Fibroblast of skin of scalp (primary cell): Measurements from ENCODE around the gene FMOD.
"Not testable (repeated sequence)": the region's sequence is repeated elsewhere in the genome, so short reads cannot be mapped to it uniquely, and the experiment has no call there.

Experiments used
- DNase-seq: peaks from one replicate; pipeline ENCODE4 v3.0.0-alpha.2; 2013

Gene FMOD

GRCh38 chr1:203304919-203305808, 45.8 kb downstream of the FMOD start, which contains the start of gene BTG2:
BTG2 (plus strand) TSS chr1:203305519; CDS start chr1:203305607, 88 bp downstream.
- peak; percentile 89 for DNase-seq

GRCh38 chr1:203304391-203304918, 46.5 kb downstream of the FMOD start:
- DNase-seq: no peak

GRCh38 chr1:203302894-203303293, 48.0 kb downstream of the FMOD start:
- no peak for DNase-seq

- DNase-seq: no peak
These were observed 48.5 kb downstream of the FMOD start for GRCh38 chr1:203302456-203302855.

- DNase-seq: no peak
These were observed 49.6 kb downstream of the FMOD start for GRCh38 chr1:203301331-203301668.

- DNase-seq: no peak
These were observed 50.2 kb downstream of the FMOD start for GRCh38 chr1:203300441-203301330.

- DNase-seq: not testable (repeated sequence)
These were observed 51.0 kb downstream of the FMOD start for GRCh38 chr1:203299719-203300429.

- DNase-seq: no peak
These were observed 51.8 kb downstream of the FMOD start for GRCh38 chr1:203299169-203299568.

- peak; percentile 95 for DNase-seq
These were observed 54.4 kb downstream of the FMOD start for GRCh38 chr1:203296460-203297073.

- no peak for DNase-seq
These were observed 55.1 kb downstream of the FMOD start for GRCh38 chr1:203295796-203296195.

- no peak for DNase-seq
These were observed 59.5 kb downstream of the FMOD start for GRCh38 chr1:203291201-203292096.
